NCI-H2196 treated with DMSO at 0.1 percent for 48 hours (cell line): Measurements from ENCODE around the gene GBGT1.

Experiments used
- DNase-seq: peaks from one replicate; lab custom pipeline; 2025; ENCODE audit not compliant: unreplicated experiment; lab: John Stamatoyannopoulos, UW

The GBGT1 gene

GRCh38 chr9:133128152-133128551, 35.6 kb downstream of the GBGT1 start:
- no peak for DNase-seq

GRCh38 chr9:133127340-133127981, 36.3 kb downstream of the GBGT1 start:
- DNase-seq: no peak

- DNase-seq: no peak
Observed at GRCh38 chr9:133126697-133127339, 36.9 kb downstream of the GBGT1 start.

GRCh38 chr9:133125941-133126696, 37.6 kb downstream of the GBGT1 start:
- no peak for DNase-seq

- no peak for DNase-seq
Observed at GRCh38 chr9:133124907-133125275, 38.8 kb downstream of the GBGT1 start.

- no peak for DNase-seq
Observed at GRCh38 chr9:133124123-133124906, 39.4 kb downstream of the GBGT1 start.

- DNase-seq: no peak
Observed at GRCh38 chr9:133122935-133123611, 40.6 kb downstream of the GBGT1 start.

- DNase-seq: no peak
Observed at GRCh38 chr9:133122605-133122934, 41.1 kb downstream of the GBGT1 start.

GRCh38 chr9:133121915-133122550, 41.7 kb downstream of the GBGT1 start:
- no peak for DNase-seq

GRCh38 chr9:133121198-133121914, 42.4 kb downstream of the GBGT1 start, which contains the start of gene RALGDS:
Gene RALGDS, minus strand, starts transcription at chr9:133121240. Its CDS starts 86 bp downstream, at chr9:133121154.
- peak; percentile 61 for DNase-seq

GRCh38 chr9:133120501-133121197, 43.1 kb downstream of the GBGT1 start:
- no peak for DNase-seq

GRCh38 chr9:133119846-133120500, 43.7 kb downstream of the GBGT1 start:
- no peak for DNase-seq

- no peak for DNase-seq
Observed at GRCh38 chr9:133119103-133119845, 44.4 kb downstream of the GBGT1 start.

- no peak for DNase-seq
Observed at GRCh38 chr9:133118568-133118967, 45.1 kb downstream of the GBGT1 start.

- DNase-seq: no peak
Observed at GRCh38 chr9:133118179-133118520, 45.6 kb downstream of the GBGT1 start.

GRCh38 chr9:133117271-133118178, 46.2 kb downstream of the GBGT1 start:
- DNase-seq: peak; percentile 17
